GM19372 (cell line): ENCODE measurements around the gene MRTFA.
A peak's percentile ranks its signal among the peaks of the same experiment; 100 is the strongest.

Source experiments
- ATAC-seq: cut with Tn5 transposase; IDR thresholded peaks from one replicate; pipeline ENCODE4 v1.9.1; 2021; ENCODE audit warnings: mild to moderate bottlenecking, low read depth, moderate library complexity; ENCODE audit not compliant: unreplicated experiment

Gene MRTFA

GRCh38 chr22:40436505-40437431 lies 199.8 kb downstream of the MRTFA start:
- peak; percentile 63 for ATAC-seq

GRCh38 chr22:40434745-40435144 lies 201.8 kb downstream of the MRTFA start:
- no peak for ATAC-seq

DNA sequence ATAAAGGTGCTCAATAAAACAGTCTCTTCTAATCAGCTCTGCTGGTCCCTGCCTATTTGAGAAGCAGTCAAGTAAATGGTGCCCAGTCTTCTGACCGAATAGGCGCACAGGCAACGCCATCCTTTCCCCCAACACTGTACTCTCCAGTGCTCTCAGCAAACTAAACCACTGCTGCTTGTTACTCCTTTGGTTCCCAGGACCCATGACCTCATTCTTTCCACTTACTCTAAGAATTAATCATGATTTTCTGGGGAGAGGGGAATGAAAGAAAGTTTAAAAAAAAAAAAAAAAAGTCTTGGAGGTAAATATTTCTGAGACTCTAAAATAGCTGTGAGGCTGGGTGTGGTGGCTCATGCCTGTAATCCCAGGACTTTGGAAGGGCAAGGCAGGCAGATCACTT lies 202.4 kb downstream of the MRTFA start:
- ATAC-seq, result no peak

DNA sequence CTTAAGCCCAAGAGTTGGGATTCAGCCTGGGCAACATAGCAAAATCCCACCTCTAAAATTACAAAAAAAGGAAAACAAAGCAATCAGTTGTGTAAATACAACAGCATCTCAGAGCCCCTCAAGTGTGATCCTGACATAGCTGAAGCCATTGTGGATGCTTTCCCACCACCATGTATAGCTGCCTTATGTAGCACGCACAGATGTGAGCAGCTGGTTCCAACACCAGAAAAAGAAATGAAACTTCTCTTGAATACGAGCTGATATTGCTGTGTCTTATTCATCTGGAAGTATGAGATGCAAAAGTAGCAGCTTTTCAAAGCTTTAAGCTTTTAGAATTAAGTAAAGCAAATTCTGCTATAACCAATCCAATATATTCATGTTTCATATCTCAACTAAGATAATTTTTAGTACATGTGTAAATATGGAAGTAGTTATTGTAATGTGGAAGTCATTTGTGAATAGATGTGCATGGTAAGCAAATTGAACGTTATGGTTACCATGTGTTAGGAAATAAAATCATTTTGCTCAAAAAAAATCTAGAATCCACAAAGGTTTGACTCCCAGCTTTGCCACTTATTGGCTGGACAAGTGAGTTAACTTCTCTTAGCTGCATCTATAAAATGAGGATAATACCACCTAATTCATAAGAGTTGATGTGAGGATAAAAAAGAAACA lies 203.0 kb downstream of the MRTFA start:
- ATAC-seq, result no peak

- no peak for ATAC-seq
These were observed 203.9 kb downstream of the MRTFA start for GRCh38 chr22:40432625-40433024.

DNA sequence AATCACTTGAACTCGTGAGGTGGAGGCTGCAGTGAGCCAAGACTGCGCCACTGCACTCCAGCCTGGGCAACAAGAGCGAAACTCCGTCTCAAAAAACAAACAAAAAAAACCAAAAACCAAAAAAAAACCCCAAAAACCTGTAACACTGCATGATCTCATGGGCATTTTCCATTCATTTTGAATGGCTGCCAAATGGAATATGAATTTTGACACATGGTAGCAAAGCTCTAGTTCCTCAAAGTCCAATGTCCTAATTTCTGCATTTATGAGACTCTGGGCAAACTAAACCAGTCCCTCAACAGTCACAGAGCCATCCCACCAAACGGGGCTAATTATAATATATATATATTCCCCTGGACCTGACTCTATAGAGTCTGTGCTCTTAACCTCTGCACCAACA lies 204.4 kb downstream of the MRTFA start:
- ATAC-seq, result no peak

GRCh38 chr22:40430991-40431390 lies 205.5 kb downstream of the MRTFA start:
- no peak for ATAC-seq

DNA sequence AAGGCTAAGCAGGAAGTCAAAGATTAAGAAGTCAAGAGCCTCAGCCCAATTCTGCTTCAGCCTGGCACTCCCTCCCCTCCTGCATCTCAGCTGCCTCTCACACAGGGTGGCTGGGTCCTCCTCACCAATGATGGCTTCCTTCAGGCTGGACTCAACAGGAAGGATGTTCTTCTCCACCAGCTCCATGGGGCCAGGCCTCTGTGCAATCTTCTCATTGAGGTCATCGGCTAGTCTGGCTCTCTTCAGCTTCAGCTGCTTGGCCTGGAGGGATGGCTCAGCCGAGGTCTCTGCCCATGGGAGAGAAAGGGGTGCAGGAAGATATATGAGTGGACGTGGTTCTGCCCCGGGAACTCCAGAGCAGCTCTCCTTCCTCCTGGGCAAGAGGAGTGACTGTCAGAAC lies 207.0 kb downstream of the MRTFA start:
- no peak for ATAC-seq

DNA sequence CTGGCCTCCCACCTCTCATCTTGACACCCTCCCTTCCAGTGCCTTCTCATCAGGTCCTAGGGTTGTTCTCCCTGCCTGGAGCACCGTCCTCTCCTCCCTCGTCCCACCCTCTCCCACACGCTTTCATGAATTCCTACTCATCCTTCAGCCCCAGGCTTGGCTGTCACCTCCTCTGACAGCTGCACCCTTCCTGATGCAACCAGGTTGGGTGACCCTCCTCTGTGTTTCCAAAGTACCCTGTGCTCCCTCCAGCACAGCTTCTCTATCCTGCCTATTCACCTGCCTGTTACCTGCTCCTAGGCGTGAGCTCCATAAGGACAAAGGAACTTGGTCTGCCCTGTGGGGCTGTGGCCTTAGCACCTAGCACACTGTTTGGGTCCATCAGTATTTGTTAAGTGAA lies 207.7 kb downstream of the MRTFA start:
- no peak for ATAC-seq

GRCh38 chr22:40426594-40427333 lies 209.8 kb downstream of the MRTFA start:
- ATAC-seq, result no peak

- no peak for ATAC-seq
These were observed 211.4 kb downstream of the MRTFA start for GRCh38 chr22:40425082-40425481.

DNA sequence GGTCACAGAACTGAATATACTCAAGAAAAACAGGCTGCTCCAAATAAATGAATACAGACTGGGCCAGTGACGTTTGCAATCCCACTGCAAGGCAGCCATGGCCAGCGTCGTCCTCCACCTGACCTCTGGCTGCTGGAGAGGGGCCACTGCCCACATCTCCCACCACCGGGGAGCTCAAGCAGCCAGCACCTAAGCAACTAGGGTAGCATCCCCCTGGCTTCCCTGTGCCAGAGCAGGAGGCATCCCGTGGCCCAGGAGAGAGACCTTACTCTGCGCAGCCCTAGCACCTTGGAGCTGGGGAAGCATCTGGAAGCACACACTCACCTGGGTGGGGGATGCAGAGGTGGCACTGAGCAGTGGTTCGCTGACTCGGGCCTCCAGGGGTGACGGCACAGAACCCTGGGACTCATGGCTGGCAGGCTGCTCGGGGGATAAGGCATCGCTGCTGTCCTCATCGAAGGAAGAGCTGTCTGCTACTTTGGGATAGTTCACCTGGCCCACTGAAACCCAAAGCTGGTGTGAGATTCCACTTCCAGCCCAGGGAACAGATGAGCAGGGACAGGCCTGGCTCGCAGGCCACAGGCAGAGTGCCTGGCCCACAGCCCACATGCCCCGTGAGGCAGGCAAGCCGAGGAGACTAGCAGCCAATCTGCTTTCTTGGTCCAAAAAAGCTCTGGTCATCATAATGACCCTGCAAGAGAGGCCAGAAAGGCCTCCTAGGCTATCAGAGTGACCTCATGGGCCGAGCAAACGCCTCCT lies 212.5 kb downstream of the MRTFA start:
- no peak for ATAC-seq

- ATAC-seq, result no peak
These were observed 213.2 kb downstream of the MRTFA start for GRCh38 chr22:40423310-40423688.

GRCh38 chr22:40422558-40423309 lies 213.8 kb downstream of the MRTFA start:
- ATAC-seq, result no peak

DNA sequence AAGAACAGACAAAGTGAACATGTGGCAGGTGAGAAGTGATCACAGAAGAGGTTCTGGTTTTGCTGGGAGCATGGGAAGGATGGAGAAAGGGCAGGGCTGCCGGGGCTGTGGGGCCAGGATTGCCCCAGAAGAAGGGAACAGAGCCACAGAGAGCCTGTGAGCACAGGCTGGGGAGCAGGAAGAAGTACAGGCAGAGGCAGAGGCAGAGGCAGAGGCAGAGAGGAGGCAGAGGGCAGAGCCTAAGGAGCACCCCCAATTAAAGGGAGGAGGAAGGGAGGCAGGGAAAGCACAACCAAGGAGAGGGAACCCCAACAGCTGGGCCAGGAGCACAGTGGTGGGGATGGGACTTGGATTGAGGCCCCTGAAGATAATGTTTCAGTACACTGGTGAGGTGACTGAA lies 214.6 kb downstream of the MRTFA start:
- ATAC-seq, result no peak

GRCh38 chr22:40421082-40421350 lies 215.5 kb downstream of the MRTFA start:
- ATAC-seq, result no peak

DNA sequence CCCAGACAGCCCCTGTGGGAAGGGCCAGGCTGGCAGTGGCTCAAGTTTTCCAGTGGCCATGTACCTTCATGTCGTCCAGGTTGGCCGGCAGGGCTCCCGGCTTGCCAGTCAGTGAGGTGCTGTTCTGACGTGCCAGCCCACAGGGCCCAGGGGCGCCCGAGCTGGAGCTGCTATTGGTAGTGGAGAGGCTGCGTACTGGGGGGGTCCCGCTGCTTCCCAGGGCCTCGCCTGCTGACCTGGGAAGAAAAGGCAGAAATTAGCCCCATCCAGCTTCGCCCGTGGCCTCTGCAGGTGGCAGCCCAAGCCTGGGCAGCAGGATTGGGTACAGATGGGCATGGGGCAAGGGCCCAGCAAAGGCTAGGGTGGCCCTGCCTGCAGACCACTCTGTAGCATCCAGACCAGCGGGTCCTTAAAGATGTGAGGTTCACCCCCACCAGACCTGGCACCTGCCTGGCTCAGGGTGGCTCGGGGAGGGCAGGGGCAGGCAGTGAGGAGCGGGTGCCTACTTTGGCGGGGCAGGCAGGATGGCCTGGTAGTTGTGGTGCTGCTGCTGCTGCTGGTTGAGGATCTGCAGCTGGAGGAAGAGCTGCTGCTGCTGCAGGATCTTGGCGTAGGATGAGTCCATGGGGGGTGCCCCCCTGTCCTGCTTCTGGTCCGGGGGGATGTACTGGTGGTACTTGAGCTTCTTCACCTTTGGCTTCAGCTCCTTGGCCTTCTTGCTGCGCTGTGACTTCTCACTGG lies 216.0 kb downstream of the MRTFA start:
- ATAC-seq, result no peak

GRCh38 chr22:40419718-40420117 lies 216.8 kb downstream of the MRTFA start:
- no peak for ATAC-seq
